ENCODE data around the gene RAB5A.

- no peak for TF ChIP-seq CTCF (conservative IDR thresholded peaks at IDR 0.05; ENCODE audit: low read depth, low read length)
- TF ChIP-seq POLR2A (IDR thresholded peaks at IDR 0.05; ENCODE audit: low read depth, low read length): no peak
- TF ChIP-seq RAD21 (IDR thresholded peaks at IDR 0.05; ENCODE audit: low read length): no peak
These were observed 29.7 kb upstream of the RAB5A start for GRCh38 chr3:19917167-19917566.

Data from IMR-90 (cell line).